Cardiac muscle cell (in vitro differentiated cells and primary cell): ENCODE data around the gene NFAT5. TPM values are rescaled to one million over a fixed set of nuclear protein-coding genes. Genes with fewer than 3 reads are reported as not detected.
A peak's percentile ranks its signal among the peaks of the same experiment; 100 is the strongest.

Experiments used
- DNase-seq, 2 donors: peaks; one replicate each; pipeline versions ENCODE4 v3.0.0 to v3.0.0-alpha.2; 2010 to 2017; ENCODE audit warnings: low read depth in 1 of 2, low spot score in 1 of 2
- H3K27ac ChIP-seq: fragments of 200-600 bp; sonication (generic); 2 replicates; pipeline ENCODE4 v1.5.1; 2016
- H3K27me3 ChIP-seq: fragments of 200-600 bp; sonication (generic); 2 replicates; pipeline ENCODE4 v1.6.0; 2016; ENCODE audit warnings: control low read depth
- H3K36me3 ChIP-seq: fragments of 200-600 bp; sonication (generic); 2 replicates; pipeline ENCODE4 v1.5.1; 2016; ENCODE audit warnings: control low read depth
- H3K4me1 ChIP-seq: fragments of 200-600 bp; sonication (generic); 2 replicates; pipeline ENCODE4 v1.8.1; 2017; ENCODE audit warnings: low read depth, mild to moderate bottlenecking, mixed run types
- H3K4me3 ChIP-seq: fragments of 200-600 bp; sonication (generic); 2 replicates; pipeline ENCODE4 v1.5.1; 2016; ENCODE audit warnings: mild to moderate bottlenecking
- H3K9me3 ChIP-seq: fragments of 200-600 bp; sonication (generic); 2 replicates; pipeline ENCODE4 v1.5.1; 2017; ENCODE audit warnings: low read depth, mild to moderate bottlenecking, control low read depth
- polyA plus RNA-seq: library from polyadenylated mRNA; unstranded; fragments of >200 nt; fragmentation: Nextera tagmentation; extraction: Ambion mirVana; gene quantifications from 2 replicates; pipeline ENCODE4 v1.2.1, GENCODE V29; 2016
- total RNA-seq: library from RNA; depleted of rRNA; stranded (reverse); fragments of >200 nt; gene quantifications from 2 replicates; pipeline ENCODE4 v1.2.3, GENCODE V29; 2016
- TF ChIP-seq, protein P1 (sequence below): IDR thresholded peaks from 2 replicates; pipeline ENCODE4 v1.5.1; 2012; ENCODE audit warnings: low read depth, mild to moderate bottlenecking, low read length

Gene NFAT5
- total and polyA plus RNA-seq, 2 experiments from 2014 or later = 6.2 to 15.9 TPM

DNA sequence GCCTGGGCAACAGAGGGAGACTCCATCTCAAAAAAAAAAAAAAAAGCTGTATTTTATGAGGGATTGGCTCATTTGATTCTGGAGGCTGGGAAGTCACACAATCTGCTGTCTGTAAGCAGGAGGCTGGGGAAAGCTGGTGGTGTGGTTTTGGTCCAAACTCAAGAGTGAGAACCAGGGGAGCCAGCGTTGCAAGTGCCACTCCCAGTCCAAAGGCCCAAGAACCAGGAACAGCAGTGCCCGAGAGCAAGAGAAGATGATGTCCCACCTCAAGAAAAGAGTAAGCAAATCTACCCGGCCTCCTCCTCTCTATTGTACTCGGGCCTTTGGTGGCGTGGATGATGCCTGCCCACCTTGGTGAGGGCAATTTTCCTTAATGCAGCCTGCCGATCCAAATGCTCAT lies 166.3 kb downstream of the NFAT5 start:
- TF ChIP-seq, protein P1, sequence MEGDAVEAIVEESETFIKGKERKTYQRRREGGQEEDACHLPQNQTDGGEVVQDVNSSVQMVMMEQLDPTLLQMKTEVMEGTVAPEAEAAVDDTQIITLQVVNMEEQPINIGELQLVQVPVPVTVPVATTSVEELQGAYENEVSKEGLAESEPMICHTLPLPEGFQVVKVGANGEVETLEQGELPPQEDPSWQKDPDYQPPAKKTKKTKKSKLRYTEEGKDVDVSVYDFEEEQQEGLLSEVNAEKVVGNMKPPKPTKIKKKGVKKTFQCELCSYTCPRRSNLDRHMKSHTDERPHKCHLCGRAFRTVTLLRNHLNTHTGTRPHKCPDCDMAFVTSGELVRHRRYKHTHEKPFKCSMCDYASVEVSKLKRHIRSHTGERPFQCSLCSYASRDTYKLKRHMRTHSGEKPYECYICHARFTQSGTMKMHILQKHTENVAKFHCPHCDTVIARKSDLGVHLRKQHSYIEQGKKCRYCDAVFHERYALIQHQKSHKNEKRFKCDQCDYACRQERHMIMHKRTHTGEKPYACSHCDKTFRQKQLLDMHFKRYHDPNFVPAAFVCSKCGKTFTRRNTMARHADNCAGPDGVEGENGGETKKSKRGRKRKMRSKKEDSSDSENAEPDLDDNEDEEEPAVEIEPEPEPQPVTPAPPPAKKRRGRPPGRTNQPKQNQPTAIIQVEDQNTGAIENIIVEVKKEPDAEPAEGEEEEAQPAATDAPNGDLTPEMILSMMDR = no peak
- Histone ChIP-seq H3K9me3 (no peaks in the 10 kb centered on the region), H3K4me1 (peaks cover 3% of the 10 kb centered on the region), H3K4me3 (no peak overlapping the region), H3K36me3 (no peaks in the 10 kb centered on the region), H3K27ac (no peak overlapping the region), H3K27me3 (no peaks in the 10 kb centered on the region)
- DNase-seq = no peak

DNA sequence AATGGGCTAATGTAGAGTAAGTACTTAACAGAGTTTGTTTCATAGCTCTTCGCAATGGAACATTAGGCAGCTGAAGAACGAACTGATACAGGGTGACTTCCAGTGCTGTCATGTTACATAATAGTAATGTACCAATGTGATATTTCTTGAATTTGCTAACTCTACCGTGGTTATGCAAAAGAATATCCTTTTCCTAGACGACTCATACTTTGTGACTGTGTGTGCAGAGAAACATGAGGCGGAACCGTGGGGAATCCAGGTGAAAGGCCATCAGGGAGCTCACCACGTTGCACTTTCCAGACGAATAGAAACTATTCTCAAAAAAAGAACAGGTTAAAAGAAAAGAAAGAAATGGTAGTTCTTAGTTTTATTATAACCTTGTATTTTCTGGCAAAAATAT lies 175.8 kb downstream of the NFAT5 start:
- TF ChIP-seq, protein P1 = no peak

DNA sequence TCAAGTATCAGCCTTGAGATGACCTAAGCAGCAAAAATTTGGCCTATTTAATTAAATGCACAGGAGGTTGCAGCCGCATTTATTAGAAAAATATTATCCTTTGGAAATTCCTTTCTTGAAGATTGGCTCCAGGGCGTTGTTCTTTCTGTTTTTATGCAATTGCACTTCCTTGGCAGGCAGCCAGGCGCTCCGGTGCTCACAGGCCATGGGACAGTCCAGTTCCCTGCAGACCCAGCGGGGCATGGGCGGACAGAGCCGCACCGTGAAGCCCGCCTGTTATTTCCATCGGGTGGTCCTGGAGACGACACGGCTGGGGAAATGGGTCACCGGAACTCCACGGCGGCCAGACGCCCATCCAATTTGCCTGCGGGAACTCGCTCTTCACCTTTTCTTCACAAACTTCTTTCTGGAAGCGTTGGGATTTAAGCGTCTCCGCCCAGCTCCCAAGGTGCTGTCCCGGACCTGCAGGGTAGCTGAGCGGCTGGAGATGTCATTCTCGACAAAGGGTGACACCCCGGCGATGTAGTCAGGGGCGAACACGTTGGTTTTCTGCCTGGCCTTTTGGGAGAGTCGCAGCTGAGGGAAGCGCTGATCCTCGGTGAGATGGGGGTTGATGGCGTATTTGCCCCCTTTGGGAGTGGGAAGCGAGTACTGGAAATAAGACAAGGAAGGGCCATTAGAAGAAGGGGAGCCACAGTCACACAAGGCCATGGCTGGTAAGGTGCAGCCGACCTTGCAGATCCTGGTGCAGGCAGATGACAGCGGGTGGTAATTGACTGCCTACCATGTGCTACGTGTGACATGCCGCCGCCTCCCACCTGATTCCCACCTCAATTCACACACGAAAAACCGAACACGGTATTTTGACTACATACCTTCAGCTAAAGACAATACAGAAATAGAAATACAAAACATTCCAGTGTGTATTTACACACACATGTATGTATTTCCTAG lies 176.5 kb downstream of the NFAT5 start:
- peak; percentile 5 to 63 for DNase-seq
- no peak overlapping the region for H3K4me3 ChIP-seq
- H3K27me3 ChIP-seq = no peaks in the 10 kb centered on the region
- H3K4me1 ChIP-seq = no peaks in the 10 kb centered on the region
- TF ChIP-seq, protein P1 = no peak
- H3K36me3 ChIP-seq = peaks cover 44% of the 10 kb centered on the region
- H3K27ac ChIP-seq = no peak overlapping the region
- no peaks in the 10 kb centered on the region for H3K9me3 ChIP-seq

More for the DNA sequence above, 175.8 kb downstream of the NFAT5 start:
- no peaks in the 10 kb centered on the region for H3K9me3 ChIP-seq
- H3K4me1 ChIP-seq = no peaks in the 10 kb centered on the region
- no peak overlapping the region for H3K4me3 ChIP-seq
- no peak overlapping the region for H3K27ac ChIP-seq
- H3K36me3 ChIP-seq = peaks cover 43% of the 10 kb centered on the region
- H3K27me3 ChIP-seq = no peaks in the 10 kb centered on the region
- peak in 1 of 2 donors; percentile 19 for DNase-seq

DNA sequence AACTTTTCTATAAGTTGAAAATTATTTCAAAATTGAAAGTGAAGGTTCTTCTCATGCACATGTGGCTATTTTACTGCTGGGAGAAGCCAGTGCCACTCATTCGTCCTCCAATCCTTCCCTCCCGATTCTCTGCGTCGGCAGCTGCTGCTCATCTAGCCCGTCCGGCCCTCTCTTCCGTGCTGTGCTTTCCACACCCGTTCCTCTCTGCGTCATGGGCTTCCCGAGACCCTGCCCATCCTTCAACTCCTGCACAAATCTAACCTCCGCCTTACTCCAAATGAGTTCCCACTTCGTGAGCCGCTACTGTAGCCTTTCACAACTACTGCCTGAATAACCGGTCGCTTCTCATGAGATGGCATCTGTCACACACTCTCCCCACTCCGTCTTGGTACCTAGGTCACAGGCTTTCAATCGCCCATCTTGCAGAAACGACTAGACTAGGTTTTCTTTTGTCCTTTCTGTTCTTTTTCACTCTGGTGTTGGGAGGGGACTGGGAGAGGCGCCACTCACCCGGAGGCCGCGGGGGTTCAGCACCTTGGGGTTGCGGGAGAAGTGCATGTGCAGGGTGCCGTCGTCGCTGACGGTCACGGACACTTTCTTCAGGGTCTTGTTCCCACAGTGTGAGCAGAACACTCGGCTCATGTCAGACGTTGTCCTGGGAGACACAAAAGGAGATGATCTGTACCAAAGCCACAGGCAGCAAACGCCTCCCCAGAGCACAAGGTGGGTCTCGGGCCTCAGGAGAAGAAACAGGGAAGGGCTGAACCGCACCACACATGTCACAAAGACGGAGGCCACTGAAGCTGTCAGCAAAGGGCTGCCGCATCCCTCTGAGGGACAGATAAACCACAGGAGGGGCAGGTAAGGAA lies 178.8 kb downstream of the NFAT5 start:
- no peak for DNase-seq
- Histone ChIP-seq H3K9me3 (no peaks in the 10 kb centered on the region), H3K27me3 (no peaks in the 10 kb centered on the region), H3K36me3 (peaks cover 64% of the 10 kb centered on the region), H3K27ac (no peak overlapping the region), H3K4me1 (no peaks in the 10 kb centered on the region), H3K4me3 (no peak overlapping the region)
- TF ChIP-seq, protein P1 = no peak

DNA sequence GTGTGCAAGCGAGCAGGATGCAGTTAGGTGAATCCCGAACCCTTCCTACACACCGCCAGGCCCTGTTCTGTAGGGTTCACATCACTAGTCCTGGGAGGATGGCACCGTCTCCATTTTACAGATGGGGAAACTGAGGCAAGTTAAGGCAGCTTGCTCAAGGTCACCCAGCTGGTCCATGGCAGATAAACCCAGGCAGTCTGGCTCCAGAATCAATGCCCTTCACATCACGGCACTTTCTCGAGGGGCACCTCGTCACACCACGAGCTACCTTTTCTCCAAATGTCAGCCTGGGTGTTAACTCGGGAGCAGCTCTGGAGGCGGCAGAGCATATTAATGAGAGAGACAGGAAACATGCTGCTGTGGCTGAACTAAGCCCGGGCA lies 179.5 kb downstream of the NFAT5 start:
- no peak overlapping the region for H3K27ac ChIP-seq
- H3K4me3 ChIP-seq = no peak overlapping the region
- TF ChIP-seq, protein P1 = no peak
- no peaks in the 10 kb centered on the region for H3K9me3 ChIP-seq
- no peak for DNase-seq
- no peaks in the 10 kb centered on the region for H3K4me1 ChIP-seq
- H3K36me3 ChIP-seq = peaks cover 65% of the 10 kb centered on the region
- H3K27me3 ChIP-seq = no peaks in the 10 kb centered on the region
